CD4-positive, alpha-beta T cell treated with Interleukin-2 at 100 ng/mL for 4 hours (primary cell): ENCODE results near the gene STXBP3.

Experiments used
- DNase-seq: peaks from one replicate; pipeline ENCODE4 v3.0.0-alpha.2; 2020; ENCODE audit warnings: low spot score

STXBP3 gene

DNA sequence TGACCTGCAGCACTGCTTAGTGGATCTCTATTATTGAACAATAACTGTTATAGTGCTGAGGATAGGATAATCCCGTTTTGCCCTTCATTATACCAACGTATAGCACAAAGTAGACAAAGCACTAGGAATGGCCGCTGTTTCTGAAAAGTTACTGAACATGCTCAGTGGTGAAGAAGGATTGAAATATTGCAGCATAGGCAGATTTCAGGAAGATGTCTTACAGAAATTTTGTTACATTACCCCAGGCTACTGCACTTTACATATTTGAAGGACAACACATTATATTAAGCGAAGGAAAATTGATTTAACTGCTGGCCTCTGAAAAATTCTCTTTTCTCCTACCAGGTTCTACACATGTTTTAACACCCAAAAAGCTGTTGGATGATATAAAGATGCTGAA is 62.0 kb downstream of the STXBP3 start:
- DNase-seq = no peak

- DNase-seq = no peak
Measured at GRCh38 chr1:108811611-108812010, 65.1 kb downstream of the STXBP3 start.

DNA sequence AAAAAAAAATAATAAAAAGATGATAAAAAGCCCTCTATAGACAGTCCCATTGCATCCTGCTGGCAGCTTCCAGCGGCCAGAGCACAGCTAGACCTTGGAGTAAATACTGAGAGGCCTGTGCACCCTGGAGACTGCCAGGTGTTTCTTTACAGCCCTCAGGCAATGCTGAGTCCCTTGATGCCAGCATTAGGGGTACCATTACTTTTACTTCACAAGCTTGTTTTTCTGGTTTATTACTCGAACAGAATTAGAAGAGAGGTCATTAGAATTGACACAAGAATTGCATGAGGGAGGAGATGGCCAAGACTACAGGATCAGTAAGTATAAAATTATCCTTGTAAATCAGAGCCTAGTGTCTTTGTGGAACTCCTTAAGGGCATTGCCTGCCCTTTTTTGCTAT is 66.9 kb downstream of the STXBP3 start:
- DNase-seq = no peak

- no peak for DNase-seq
Measured at GRCh38 chr1:108814343-108815125, 68.1 kb downstream of the STXBP3 start.

DNA sequence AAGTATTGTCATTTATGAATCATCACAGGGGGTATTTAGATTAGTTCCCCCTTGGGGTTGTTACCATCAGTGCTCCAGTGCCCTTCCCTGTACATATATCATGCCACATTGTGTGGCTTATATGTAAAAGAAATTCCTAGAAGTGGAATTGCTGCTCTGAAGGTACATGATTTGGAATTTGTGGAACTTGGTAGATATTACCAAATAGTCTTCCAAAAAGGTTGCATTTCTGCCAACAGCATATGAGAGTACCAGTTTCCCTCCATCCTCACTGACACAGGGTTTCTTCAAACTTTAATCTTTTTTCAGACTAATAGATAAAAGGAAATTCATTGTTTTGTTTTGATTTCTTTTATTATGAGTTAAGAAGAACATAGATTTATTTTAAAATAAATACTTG is 69.1 kb downstream of the STXBP3 start:
- DNase-seq = no peak

GRCh38 chr1:108816049-108816893 is 69.8 kb downstream of the STXBP3 start:
- no peak for DNase-seq

GRCh38 chr1:108817016-108817415 is 70.5 kb downstream of the STXBP3 start:
- no peak for DNase-seq

DNA sequence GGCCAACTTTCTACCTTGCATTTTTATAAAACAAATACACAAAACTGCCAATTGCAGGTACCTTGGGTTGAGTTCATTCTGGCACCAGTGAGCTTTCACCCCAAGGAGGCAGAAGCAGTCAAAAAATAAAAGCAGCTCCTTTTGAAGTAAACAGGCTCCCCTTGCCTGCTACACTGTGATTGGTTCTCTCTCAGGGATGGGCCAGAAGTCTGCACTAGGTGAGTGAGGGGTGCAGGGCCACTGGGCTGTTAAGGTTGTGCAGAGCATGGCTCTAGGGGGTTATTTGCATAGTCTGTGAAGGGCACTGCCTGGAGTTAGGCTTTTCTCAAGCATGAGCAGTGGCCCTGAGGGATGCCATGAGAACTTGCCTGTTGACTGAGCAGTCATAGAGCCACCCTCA is 71.3 kb downstream of the STXBP3 start:
- DNase-seq = no peak

DNA sequence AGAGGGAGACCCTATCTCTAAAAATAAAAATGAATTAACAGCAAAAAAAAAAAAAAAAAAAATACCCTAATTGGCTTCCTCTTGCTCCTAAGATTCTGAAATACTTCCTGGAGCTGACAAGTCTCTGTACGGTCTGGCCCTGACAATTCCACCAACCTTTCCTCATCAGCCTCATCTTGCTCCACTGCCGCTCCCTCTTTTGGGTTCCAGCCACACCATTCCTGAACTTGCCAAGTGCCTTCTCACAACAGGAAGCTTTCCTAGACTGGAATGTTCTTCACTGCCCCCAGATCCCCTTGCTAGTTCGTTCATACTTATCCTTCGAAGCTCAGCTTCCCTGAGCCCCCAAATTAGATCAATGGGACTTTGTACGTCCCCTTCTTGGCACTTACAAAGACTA is 73.4 kb downstream of the STXBP3 start:
- DNase-seq = no peak

DNA sequence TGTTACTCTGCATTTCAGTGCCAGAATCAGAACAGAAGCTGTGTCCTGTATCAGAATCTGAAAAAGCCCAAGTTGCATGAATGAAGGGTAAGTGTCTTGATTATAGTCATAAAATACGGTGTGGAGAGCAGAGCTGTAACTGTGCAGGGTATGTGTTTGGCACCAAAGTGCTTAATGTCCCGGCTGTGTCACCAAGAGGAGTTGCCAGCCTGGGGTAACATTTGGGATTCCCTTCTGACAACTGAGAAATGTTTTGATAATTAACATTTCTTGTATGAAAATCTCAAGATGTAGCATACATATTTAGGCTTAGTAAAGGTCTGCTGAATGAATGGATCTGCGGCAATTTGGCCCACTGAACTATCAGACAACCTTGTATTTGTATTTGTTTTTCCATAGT is 77.2 kb downstream of the STXBP3 start:
- DNase-seq = no peak

- no peak for DNase-seq
Measured at GRCh38 chr1:108824051-108824450, 77.6 kb downstream of the STXBP3 start.

- DNase-seq = no peak
Measured at GRCh38 chr1:108826081-108826635, 79.7 kb downstream of the STXBP3 start.

DNA sequence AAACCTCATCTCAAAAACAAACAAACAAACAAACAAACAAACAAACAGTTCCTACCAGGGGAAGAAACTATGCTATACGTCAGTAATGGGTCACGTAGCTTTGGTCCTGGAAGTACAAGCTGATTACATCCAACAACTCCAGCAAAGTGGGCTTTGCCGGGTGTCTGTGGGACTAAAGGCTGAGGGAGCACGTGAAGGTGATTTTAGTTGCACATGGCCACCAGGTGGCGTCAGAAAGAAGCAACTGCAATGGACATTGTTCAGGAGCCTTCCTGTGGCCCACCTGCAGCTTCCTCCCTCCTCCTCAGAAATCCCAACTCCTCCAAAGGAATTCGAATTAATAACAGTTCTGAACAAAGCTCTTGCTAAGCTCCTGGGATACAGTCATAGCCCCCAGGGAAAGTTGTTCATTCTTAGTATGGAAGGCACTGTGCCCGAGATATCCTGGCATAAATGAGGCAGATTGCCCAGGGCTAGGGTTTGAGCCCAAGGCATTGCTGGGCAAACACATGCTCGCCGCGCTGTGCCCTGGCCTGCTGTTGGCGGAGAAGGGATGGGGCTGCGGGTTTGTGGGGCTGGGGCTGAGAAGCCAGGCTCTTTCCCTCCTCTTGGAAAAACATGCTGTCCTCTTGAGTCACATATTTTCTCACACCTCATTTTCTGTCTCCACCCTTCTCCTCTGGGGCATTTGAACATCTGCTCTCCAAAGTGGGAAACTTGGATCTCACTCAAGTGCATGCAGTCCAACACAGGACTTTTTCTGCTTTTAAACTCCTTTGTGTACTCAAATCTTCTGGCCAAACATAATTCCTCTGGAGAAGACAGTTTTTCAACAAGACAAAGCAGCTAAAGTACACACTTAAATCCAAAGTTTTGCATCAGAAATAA is 81.8 kb downstream of the STXBP3 start:
- DNase-seq = peak; percentile 70

- DNase-seq = no peak
Measured at GRCh38 chr1:108829498-108829916, 83.0 kb downstream of the STXBP3 start.

GRCh38 chr1:108830119-108831008 is 83.9 kb downstream of the STXBP3 start:
- no peak for DNase-seq

DNA sequence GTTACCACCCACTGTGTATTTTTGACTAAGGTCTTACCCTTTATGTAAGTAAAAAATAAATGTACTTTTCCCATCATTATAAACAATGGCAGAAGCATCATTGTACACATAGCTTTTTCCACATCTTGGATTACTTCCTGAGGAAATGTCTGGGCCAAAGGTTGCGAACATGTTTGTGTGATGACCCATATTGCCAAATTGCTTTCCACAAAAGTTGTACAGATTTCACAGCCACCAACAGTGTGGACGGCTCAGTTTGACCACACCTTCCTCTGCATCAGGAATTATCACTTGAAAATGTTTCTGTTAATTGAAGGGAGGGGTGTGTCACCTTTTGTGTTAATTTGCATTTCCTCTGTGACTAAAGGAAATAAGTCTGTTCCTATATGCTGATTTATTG is 84.8 kb downstream of the STXBP3 start:
- DNase-seq = no peak

DNA sequence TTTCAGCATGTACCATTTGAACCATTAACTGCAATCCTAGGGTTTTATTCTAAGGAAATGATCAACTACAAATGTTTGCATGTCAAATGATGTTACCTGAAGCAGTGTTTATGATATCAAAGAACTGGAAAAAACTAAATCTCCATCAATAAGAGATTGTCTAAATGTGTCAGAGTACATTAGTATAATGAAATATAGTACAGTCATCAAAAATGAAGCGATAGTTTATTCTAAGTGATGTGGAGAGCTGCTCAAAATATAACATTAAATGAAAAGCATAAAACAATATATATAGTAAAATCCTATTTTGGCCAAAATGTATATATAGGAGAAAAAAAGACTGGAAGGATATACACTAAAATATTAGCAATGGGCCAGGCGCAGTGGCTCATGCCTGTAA is 86.5 kb downstream of the STXBP3 start:
- DNase-seq = no peak

GRCh38 chr1:108841703-108842102 is 95.2 kb downstream of the STXBP3 start:
- no peak for DNase-seq

DNA sequence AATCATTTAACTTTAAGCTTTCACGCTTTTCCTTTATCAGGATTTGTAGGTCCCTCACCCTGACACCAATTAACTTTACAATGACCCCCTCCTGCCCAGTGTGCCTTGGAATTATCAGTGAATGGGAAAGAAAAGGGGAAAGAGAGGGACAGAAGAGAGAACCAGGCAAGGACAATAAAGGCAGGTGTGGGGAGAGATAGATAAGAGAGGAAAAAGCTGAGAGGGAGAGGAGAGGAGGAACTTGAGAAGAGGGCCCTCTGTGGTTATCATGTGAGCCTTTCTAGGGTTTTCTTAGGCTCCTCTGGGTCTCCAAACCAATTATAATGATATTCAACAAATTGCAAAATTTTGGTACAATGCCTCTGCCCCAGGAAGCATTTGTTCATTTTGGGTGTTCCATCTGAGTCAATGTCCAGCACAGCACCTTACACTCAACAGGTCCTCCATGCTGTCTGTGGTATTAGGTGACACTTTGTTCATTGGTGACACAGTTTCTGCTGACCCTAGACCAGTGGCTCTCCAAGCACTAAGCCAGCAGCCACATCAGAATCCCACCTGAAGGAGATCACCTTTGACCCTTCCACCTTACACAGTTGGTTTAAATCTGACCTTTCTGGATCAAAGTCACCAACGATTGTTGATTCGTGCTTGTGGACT is 96.2 kb downstream of the STXBP3 start:
- no peak for DNase-seq

GRCh38 chr1:108843390-108844137 is 97.1 kb downstream of the STXBP3 start:
- DNase-seq = no peak
